GM18505 (cell line): ENCODE measurements around the gene CLCN3.
A peak's percentile ranks its signal among the peaks of the same experiment; 100 is the strongest.
"Not testable (repeated sequence)": the region's sequence is repeated elsewhere in the genome, so short reads cannot be mapped to it uniquely, and the experiment has no call there.

Experiments
- ATAC-seq: cut with Tn5 transposase; IDR thresholded peaks from one replicate; pipeline ENCODE4 v1.9.1; 2021; ENCODE audit not compliant: unreplicated experiment
- POLR2A ChIP-seq: IDR thresholded peaks from 4 replicates; pipeline ENCODE4 v1.6.1; 2011; ENCODE audit warnings: borderline replicate concordance; ENCODE audit not compliant: insufficient read depth, insufficient read length; ENCODE audit errors: extremely low read depth

Gene CLCN3

DNA sequence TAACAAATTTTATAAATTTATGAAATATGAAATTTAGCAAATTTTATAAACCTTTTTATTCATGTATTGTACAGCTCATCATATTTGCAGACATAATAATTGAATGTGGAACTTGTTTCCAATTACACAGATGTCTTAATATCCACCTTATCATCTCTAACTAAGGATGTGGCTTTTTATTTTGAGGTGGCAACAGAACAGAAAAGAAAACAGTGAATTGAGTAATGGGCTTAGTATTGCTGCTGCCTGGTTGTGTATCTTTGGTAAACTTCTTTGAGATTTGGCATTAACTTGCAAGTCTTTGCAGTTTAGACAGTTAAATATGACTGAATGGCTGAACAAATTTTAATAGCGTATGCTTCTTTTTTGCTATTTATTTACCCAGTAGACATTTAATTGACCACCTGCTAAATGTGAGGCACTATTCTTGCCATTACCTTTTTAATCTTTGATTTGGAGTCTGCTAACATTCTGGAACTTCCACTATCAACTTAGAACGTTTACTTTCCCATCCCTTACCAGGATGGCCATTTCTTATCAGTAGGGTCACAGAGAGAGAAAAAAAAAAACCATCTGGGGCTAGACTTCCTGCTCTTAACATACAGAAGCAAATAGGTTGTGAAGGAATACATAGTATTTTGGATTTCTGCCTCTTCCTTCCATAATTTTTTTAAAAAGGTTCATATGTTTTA is 44.8 kb downstream of the CLCN3 start:
- TF ChIP-seq POLR2A = no peak
- no peak for ATAC-seq

DNA sequence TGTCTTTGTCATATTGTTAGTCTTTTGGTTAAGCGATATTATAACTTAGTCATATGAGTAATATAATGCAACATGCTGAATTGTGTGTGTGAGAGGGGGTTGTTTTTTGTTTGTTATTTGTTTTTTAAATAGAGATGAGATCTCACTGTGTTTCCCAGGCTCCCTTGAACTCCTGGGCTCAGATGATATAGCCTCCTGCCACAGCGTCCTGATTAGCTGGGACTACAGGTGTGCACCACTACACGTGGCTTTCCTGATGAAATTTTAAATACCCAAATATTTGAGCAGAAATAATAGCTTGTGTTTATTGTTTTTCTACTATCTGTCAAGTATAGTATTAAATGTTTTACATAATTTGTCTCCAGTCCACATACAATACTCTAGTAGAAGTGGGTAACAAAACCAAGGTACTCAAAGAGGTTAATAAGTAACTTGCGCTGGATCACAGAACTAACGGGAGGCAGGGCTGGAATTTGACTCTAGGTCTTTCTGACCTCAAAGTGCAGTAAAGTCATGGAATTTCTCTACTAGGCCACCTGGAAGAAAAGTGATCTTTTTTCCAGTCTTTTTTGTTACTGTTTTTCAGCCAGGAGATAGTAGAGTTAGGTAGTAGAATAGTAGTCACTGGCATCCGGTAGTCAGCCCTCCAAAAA is 47.8 kb downstream of the CLCN3 start:
- no peak for TF ChIP-seq POLR2A
- no peak for ATAC-seq

DNA sequence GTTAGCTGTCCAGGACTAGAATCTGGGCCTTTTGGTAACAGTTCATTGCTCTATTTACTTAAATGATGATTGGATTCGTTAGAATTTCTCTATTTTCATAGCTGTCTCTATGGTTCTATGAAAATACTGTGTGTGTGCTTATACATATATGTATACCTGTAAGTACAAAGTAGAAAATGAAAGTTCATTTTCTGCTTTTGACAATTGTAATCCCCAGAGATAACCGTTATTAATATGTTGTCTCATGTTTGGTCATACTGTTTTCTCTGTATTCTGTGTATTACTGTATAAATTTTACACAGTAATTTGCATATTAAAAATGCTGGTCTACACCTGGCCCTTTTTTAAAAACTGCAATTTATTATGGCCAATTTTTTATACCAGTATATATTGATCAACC is 55.4 kb downstream of the CLCN3 start:
- peak; percentile 81 for ATAC-seq
- no peak for TF ChIP-seq POLR2A

DNA sequence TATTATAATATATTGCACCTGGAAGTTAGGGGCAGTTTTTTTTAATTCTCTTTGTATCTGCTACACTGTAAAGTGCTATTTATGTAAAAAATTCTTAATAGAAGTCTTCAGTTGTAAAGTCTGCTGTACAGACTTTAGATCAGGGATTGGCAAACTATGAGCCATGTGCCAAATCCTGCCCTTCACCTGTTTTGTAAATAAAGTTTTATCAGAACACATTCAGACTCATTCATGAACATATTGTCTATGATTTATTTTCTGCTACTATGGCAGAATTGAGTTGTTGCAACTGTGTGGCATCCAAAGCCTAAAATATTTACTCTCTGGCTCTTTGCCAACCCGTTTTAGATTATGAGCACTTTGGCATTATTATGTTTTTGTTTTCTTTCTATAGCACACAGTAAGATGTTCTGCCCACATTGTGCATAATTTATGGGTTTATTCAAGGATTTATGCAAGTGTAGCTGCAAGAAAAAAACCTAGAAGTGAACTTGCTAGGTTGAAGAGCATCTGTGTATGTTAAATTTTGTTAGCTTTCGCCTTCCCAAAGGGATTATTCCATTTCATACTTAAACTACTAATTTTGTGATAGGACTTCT is 56.9 kb downstream of the CLCN3 start:
- no peak for TF ChIP-seq POLR2A
- ATAC-seq = no peak

DNA sequence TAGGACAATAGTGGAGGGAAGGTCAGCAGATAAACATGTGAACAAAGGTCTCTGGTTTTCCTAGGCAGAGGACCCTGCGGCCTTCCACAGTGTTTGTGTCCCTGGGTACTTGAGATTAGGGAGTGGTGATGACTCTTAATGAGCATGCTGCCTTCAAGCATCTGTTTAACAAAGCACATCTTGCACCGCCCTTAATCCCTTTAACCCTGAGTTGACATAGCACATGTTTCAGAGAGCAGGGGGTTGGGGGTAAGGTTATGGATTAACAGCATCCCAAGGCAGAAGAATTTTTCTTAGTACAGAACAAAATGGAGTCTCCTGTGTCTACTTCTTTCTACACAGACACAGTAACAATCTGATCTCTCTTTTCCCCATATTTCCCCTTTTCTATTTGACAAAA is 58.1 kb downstream of the CLCN3 start:
- ATAC-seq = not testable (repeated sequence)

DNA sequence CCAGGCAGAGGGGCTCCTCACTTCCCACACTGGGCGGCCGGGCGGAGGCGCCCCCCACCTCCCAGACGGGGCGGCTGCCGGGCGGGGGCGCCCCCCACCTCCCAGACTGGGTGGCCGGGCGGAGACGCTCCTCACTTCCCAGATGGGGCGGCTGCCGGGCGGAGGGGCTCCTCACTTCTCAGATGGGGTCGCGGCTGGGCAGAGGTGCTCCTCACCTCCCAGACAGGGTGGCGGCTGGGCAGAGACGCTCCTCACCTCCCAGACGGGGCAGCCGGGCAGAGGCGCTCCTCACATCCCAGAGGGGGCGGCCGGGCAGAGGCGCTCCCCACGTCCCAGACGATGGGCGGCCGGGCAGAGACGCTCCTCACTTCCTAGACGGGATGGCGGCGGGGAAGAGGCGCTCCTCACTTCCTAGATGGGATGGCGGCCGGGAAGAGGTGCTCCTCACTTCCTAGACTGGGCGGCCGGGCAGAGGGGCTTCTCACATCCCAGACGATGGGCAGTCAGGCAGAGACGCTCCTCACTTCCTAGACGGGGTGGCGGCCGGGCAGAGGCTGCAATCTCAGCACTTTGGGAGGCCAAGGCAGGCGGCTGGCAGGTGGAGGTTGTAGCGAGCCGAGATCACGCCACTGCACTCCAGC is 58.7 kb downstream of the CLCN3 start:
- ATAC-seq = not testable (repeated sequence)

DNA sequence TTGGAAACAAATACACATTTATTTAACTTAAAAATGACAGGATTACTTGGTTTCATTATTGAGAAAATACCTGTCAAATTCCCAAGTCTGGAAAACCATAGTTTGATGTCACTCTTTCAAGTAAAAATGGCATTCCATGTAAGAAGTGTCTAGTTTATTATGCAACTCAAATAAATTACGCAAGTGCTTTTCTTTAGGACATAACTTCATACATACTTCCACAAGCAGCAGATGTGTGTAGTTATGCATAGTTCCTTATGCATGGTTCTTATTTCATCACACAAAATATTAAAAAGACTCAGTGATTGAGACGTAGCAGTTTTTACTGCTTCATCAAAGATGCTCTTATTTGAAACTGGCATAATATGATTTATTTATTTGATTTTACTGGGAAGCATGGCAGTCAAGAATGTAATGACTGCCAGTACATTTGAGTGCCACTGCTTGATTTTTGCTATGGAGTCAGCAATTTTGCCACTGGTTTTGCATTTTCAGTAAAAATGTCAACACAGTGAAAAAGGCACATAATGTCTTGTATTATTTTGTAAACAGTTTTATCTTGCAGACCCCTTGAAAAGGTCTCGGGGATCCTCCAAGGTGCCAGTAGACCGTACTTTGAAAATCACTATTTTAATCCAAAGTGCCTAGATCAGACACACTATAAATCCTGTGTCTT is 62.1 kb downstream of the CLCN3 start:
- no peak for TF ChIP-seq POLR2A
- ATAC-seq = no peak

DNA sequence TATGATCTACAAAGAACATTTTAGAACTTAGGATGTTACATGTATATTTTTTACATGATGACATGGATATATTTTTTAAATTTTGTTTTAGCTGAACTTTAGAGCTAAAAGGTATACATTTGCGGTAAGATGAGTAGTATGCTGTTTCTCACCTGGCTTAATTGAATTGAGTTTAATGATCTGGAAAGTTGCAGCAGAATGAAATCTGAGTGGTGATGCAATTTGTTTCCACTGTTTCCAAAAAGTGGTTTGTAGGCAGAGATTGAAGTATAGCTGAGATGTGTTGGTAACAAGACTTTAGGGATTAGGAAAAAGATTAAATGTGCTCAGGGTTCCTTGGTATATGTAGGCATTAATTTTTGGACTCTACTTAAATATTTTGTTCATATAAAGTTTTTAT is 69.3 kb downstream of the CLCN3 start:
- TF ChIP-seq POLR2A = no peak
- no peak for ATAC-seq

DNA sequence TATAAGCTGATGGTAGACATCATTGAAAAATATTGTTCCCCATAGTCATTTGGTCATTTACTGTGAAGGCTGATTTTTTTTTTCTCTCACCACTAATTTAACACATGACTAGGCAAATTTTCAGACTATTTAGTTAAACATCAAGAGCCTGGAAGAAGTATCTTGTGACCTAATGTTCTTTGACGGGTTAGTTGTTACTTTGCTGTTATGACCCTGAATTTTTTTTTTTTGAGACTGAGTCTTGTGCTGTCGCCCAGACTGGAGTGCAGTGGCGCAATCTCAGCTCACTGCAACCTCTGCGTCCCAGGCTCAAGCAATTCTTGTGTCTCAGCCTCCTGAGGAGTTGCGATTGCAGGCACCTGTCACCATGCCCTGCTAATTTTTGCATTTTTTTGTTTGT is 70.4 kb downstream of the CLCN3 start:
- TF ChIP-seq POLR2A = no peak
- ATAC-seq = no peak

DNA sequence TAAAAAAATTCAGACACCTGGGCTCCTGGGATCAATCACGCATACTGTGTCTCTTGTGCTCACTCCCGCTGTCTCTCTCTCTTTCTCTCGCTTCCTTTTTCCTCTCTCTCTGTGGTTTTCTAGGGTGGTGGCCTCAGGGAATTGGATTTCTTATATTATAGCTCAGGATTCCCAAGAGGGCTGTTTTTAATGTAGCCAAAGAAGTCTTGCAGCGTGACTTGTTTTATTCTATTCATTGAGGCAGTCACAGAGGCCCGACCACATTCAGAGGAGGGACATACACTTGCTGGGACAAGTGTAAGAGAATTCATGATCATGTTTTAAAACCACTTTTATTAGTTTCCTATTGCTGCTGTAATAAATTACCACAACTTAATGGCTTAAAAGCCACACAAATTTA is 78.0 kb downstream of the CLCN3 start:
- no peak for ATAC-seq
- TF ChIP-seq POLR2A = no peak

DNA sequence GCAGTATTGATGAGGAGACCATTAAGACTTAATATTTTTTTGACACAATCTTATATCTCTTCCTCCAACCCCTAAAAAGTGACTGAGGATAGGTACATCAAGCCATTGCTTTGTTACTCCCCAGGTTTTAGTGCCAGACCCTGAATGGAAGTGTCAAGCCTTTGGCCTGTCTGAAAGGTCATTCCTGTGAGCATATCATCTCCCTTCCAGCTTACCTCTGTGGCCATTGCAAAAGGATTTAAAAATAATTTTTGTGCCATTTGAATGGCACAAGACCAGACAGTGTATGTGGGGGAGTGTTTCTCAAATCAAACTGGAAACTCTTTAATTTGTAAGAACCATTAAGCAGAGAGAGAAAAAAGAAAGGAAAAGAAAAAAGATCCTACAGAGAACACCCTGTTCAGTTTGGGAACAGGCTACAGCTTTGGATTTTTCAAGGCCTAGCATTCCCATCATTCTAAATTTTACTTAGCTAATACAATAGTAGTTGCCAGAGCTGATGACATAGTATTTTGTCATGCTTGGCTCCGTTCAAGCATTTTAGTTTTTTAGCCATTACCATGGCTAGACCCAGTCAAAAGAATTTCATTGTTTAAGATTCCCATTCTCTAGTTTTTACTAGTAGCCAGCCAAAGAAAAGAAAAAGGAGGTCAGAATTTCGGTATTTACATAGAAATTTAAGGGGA is 87.7 kb downstream of the CLCN3 start:
- ATAC-seq = no peak
- TF ChIP-seq POLR2A = no peak

DNA sequence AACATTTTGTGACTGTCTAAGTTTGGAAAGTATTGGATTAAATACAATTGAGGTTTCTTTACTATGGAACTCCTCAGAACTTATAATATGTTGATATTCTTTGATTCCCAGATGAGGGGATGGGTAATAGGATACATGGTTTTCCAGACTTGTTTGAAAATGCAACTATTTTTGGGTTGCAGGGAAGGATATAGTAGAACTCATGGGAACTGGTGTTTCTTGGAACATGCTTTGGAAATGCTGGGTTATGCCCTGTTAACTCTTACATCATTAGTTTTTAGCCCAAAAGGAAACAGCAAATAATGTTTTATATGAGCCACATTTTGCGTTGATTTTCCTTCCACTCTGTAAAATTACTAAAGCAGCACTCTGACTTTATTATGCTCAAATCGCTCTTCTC is 95.4 kb downstream of the CLCN3 start:
- no peak for TF ChIP-seq POLR2A
- no peak for ATAC-seq

DNA sequence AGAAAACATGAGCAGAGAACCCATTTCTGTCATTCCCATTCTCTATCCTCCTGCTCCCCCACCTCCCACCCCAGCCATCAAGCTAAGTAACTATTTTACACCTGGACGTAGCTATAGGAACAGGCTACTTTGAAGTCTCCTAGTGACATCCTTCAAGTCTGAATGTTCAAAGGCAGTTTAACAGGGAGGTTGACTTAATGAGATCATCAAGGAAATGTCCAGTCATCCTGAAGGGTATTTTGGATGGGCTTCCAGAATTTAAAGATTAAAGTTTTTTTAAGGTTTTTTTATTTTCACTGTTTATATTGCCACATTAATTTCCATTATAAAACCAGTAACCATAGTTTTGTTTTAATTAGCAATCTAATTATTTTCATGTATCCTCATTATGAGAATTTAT is 96.3 kb downstream of the CLCN3 start:
- ATAC-seq = no peak
- TF ChIP-seq POLR2A = no peak

DNA sequence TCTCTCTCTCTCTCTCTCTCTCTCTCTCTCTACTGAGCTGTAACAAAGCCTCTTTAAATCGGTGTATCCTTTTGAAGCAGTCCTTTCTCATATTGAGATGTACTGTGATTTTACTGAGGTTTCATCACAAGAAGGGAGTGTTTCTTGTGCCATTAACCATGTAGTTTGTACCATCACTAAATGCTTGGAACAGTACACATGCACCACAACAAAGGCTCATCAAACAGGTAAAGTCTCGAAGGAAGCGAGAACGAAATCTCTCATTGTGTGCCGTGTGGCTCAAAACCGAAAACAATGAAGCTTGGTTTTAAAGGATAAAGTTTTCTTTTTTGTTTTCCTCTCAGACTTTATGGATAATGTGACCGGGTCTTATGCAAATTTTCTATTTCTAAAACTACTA is 100.2 kb downstream of the CLCN3 start:
- no peak for TF ChIP-seq POLR2A
- no peak for ATAC-seq
